Measurements from ENCODE around the gene QARS1. TPM values are rescaled to one million over a fixed set of nuclear protein-coding genes. Genes with fewer than 3 reads are reported as not detected.
A peak's percentile ranks its signal among the peaks of the same experiment; 100 is the strongest.

Gene QARS1
- total and polyA plus RNA-seq, 2 experiments from 2014 or later: 87.0 to 240 TPM

- H4K20me1 ChIP-seq (ENCODE audit: insufficient read depth): no peaks in the 10 kb centered on the region
- no peaks in the 10 kb centered on the region for H3K9me3 ChIP-seq (ENCODE audit: low read depth)
- H3K9ac ChIP-seq: no peak overlapping the region
- H3K4me1 ChIP-seq (ENCODE audit: insufficient read depth): no peaks in the 10 kb centered on the region
- H3K27ac ChIP-seq: no peak overlapping the region
- no peaks in the 10 kb centered on the region for H3K9me2 ChIP-seq (ENCODE audit: insufficient read depth)
- H2AFZ ChIP-seq: no peak overlapping the region
- H3K36me3 ChIP-seq (ENCODE audit: low read depth): no peaks in the 10 kb centered on the region
- in situ Hi-C loops (cut with MboI): no loop called here
- peaks cover 4% of the 10 kb centered on the region; the same call in 1 of the 2 replicates for H3F3A ChIP-seq (ENCODE audit: insufficient read depth)
- H3K4me3 ChIP-seq: no peak overlapping the region
- no peak for TF ChIP-seq EZH2phosphoT487 (IDR thresholded peaks at IDR 0.05; ENCODE audit: insufficient read depth, low read depth)
- no peak for TF ChIP-seq EZH2 (IDR thresholded peaks at IDR 0.05; ENCODE audit: insufficient read depth, poor library complexity, severe bottlenecking)
- H3K79me2 ChIP-seq (ENCODE audit: insufficient read depth): no peaks in the 10 kb centered on the region
- DNase-seq: no peak
- no peak overlapping the region for H3K4me2 ChIP-seq (ENCODE audit: unreplicated experiment)
- WGBS, 2 experiments (ENCODE audit: low coverage in 1 of 2, low lambda C conversion rate in 2 of 2, missing lambda C conversion rate in 2 of 2): 51 to 71% methylated on average over 3 of the region's 3 CpGs
- H3K27me3 ChIP-seq (replicated peaks; ENCODE audit: insufficient read depth): no peaks in the 10 kb centered on the region
Measured at GRCh38 chr3:49140080-49140479, 35.5 kb upstream of the QARS1 start.

GRCh38 chr3:49135499-49135898 lies 30.9 kb upstream of the QARS1 start:
- H2AFZ ChIP-seq: no peak overlapping the region
- no peak overlapping the region for H3K9ac ChIP-seq
- no peak for TF ChIP-seq EZH2 (IDR thresholded peaks at IDR 0.05; ENCODE audit: insufficient read depth, poor library complexity, severe bottlenecking)
- TF ChIP-seq EZH2phosphoT487 (IDR thresholded peaks at IDR 0.05; ENCODE audit: insufficient read depth, low read depth): no peak
- H3K4me2 ChIP-seq (ENCODE audit: unreplicated experiment): no peak overlapping the region
- peaks cover 2% of the 10 kb centered on the region; the same call in 1 of the 2 replicates for H3F3A ChIP-seq (ENCODE audit: insufficient read depth)
- no peaks in the 10 kb centered on the region for H3K9me3 ChIP-seq (ENCODE audit: low read depth)
- no peak overlapping the region for H3K4me3 ChIP-seq
- no peaks in the 10 kb centered on the region for H4K20me1 ChIP-seq (ENCODE audit: insufficient read depth)
- H3K9me2 ChIP-seq (ENCODE audit: insufficient read depth): no peaks in the 10 kb centered on the region
- WGBS, 2 experiments (ENCODE audit: low coverage in 1 of 2, low lambda C conversion rate in 2 of 2, missing lambda C conversion rate in 2 of 2): 74 to 80% methylated on average over 4 of the region's 4 CpGs
- H3K27me3 ChIP-seq (replicated peaks; ENCODE audit: insufficient read depth): no peaks in the 10 kb centered on the region
- peaks cover 23% of the 10 kb centered on the region for H3K79me2 ChIP-seq (ENCODE audit: insufficient read depth)
- H3K4me1 ChIP-seq (ENCODE audit: insufficient read depth): peaks cover 13% of the 10 kb centered on the region; the same call in 1 of the 2 replicates
- no peak overlapping the region for H3K27ac ChIP-seq
- in situ Hi-C loops (cut with MboI): no loop called here
- peaks cover 2% of the 10 kb centered on the region; the same call in 1 of the 2 replicates for H3K36me3 ChIP-seq (ENCODE audit: low read depth)
- peak; percentile 16 for DNase-seq

GRCh38 chr3:49134471-49135265 lies 30.1 kb upstream of the QARS1 start:
- Histone ChIP-seq H3K9me3 (ENCODE audit: low read depth) (no peaks in the 10 kb centered on the region), H3K4me1 (ENCODE audit: insufficient read depth) (peaks cover 13% of the 10 kb centered on the region; the same call in 1 of the 2 replicates), H3K4me3 (peak overlapping the region; percentile 91), H3K9me2 (ENCODE audit: insufficient read depth) (no peaks in the 10 kb centered on the region), H3K4me2 (ENCODE audit: unreplicated experiment) (no peak overlapping the region), H3K27ac (no peak overlapping the region), H2AFZ (no peak overlapping the region), H3K27me3 (replicated peaks; ENCODE audit: insufficient read depth) (no peaks in the 10 kb centered on the region), H4K20me1 (ENCODE audit: insufficient read depth) (no peaks in the 10 kb centered on the region), H3K9ac (no peak overlapping the region), H3F3A (ENCODE audit: insufficient read depth) (no peaks in the 10 kb centered on the region), H3K79me2 (ENCODE audit: insufficient read depth) (peaks cover 32% of the 10 kb centered on the region), H3K36me3 (ENCODE audit: low read depth) (peaks cover 5% of the 10 kb centered on the region; the same call in 1 of the 2 replicates)
- in situ Hi-C loops (cut with MboI): no loop called here
- TF ChIP-seq EZH2phosphoT487 (IDR thresholded peaks at IDR 0.05; ENCODE audit: insufficient read depth, low read depth) (no peak), EZH2 (IDR thresholded peaks at IDR 0.05; ENCODE audit: insufficient read depth, poor library complexity, severe bottlenecking) (no peak)
- 66 to 69% methylated on average over 3 of the region's 3 CpGs for WGBS, 2 experiments (ENCODE audit: low coverage in 1 of 2, low lambda C conversion rate in 2 of 2, missing lambda C conversion rate in 2 of 2)
- DNase-seq: no peak

- peak; percentile 95 for DNase-seq
- Histone ChIP-seq H3K36me3 (ENCODE audit: low read depth) (peaks cover 5% of the 10 kb centered on the region; the same call in 1 of the 2 replicates), H2AFZ (peak overlapping the region; percentile 97), H3K27ac (peak overlapping the region; percentile 76), H3K9me2 (ENCODE audit: insufficient read depth) (no peaks in the 10 kb centered on the region), H3K4me3 (peak overlapping the region; percentile 91), H3K9ac (peak overlapping the region; percentile 86), H3K9me3 (ENCODE audit: low read depth) (no peaks in the 10 kb centered on the region), H3K4me1 (ENCODE audit: insufficient read depth) (peaks cover 13% of the 10 kb centered on the region; the same call in 1 of the 2 replicates), H4K20me1 (ENCODE audit: insufficient read depth) (no peaks in the 10 kb centered on the region), H3K4me2 (ENCODE audit: unreplicated experiment) (peak overlapping the region; percentile 93), H3F3A (ENCODE audit: insufficient read depth) (no peaks in the 10 kb centered on the region), H3K27me3 (replicated peaks; ENCODE audit: insufficient read depth) (no peaks in the 10 kb centered on the region), H3K79me2 (ENCODE audit: insufficient read depth) (peaks cover 45% of the 10 kb centered on the region)
- TF ChIP-seq EZH2phosphoT487 (IDR thresholded peaks at IDR 0.05; ENCODE audit: insufficient read depth, low read depth) (no peak), EZH2 (IDR thresholded peaks at IDR 0.05; ENCODE audit: insufficient read depth, poor library complexity, severe bottlenecking) (no peak)
- 2 to 3% methylated on average over 24 to 30 of the region's 30 CpGs for WGBS, 2 experiments (ENCODE audit: low coverage in 1 of 2, low lambda C conversion rate in 2 of 2, missing lambda C conversion rate in 2 of 2)
- in situ Hi-C loops (cut with MboI): no loop called here
Measured at GRCh38 chr3:49133226-49133951, 28.8 kb upstream of the QARS1 start.
